Peyer's patch (tissue), 4 donors: Measurements from ENCODE around the gene HEXIM2. TPM values are rescaled to one million over a fixed set of nuclear protein-coding genes. Genes with fewer than 3 reads are reported as not detected.
A peak's percentile ranks its signal among the peaks of the same experiment; 100 is the strongest.
"Not testable (repeated sequence)": the region's sequence is repeated elsewhere in the genome, so short reads cannot be mapped to it uniquely, and the experiment has no call there.

Experiments used
- DNase-seq, 3 donors: peaks; one replicate each; pipeline ENCODE4 v3.0.0-alpha.2; 2017 to 2019
- H3K27ac ChIP-seq, 4 donors: fragments of 200-600 bp; sonication (generic); one replicate each; pipeline ENCODE4 v1.5.1; 2016 to 2019
- H3K27me3 ChIP-seq, 2 donors: fragments of 200-600 bp; sonication (generic); one replicate each; pipeline ENCODE4 v1.5.1; 2019
- H3K36me3 ChIP-seq, 3 donors: fragments of 200-600 bp; sonication (generic); one replicate each; pipeline ENCODE4 v1.5.1; 2016 to 2019
- H3K4me1 ChIP-seq, 4 donors: fragments of 200-600 bp; sonication (generic); one replicate each; pipeline ENCODE4 v1.5.1; 2016 to 2019
- H3K4me3 ChIP-seq, 4 donors: fragments of 200-600 bp; sonication (generic); 1 replicate in 3 of 4; 2 replicates in 1 of 4; pipeline ENCODE4 v1.5.1; 2016 to 2019; ENCODE audit warnings: mild to moderate bottlenecking in 1 of 4
- H3K9me3 ChIP-seq, 4 donors: fragments of 200-600 bp; sonication (generic); one replicate each; pipeline ENCODE4 v1.5.1; 2016 to 2019; ENCODE audit warnings: mild to moderate bottlenecking in 1 of 4
- CTCF ChIP-seq, 6 experiments: fragments of 450-650 bp in 4 of 6; fragments of 200-600 bp in 2 of 6; sonication (generic) in 1 of 6; IDR thresholded peaks; one replicate each; pipeline ENCODE4 v1.5.1; 2017 to 2019; ENCODE audit warnings: antibody characterized with exemption in 6 of 6, mild to moderate bottlenecking in 3 of 6, moderate library complexity in 1 of 6
- POLR2A ChIP-seq, 2 donors: fragments of 450-650 bp; IDR thresholded peaks; one replicate each; pipeline ENCODE4 v1.5.1; 2017; ENCODE audit warnings: antibody characterized with exemption in 2 of 2, mild to moderate bottlenecking in 2 of 2, moderate library complexity in 2 of 2
- total RNA-seq, 4 donors: library from RNA; depleted of rRNA; stranded (reverse); fragments of >200 nt; gene quantifications; one replicate each; pipeline ENCODE4 v1.1.0, GENCODE V29; 2016

Gene HEXIM2
- total RNA-seq, 4 donors from 2014 or later = 8.4 to 28.9 (median 11.2) TPM

DNA sequence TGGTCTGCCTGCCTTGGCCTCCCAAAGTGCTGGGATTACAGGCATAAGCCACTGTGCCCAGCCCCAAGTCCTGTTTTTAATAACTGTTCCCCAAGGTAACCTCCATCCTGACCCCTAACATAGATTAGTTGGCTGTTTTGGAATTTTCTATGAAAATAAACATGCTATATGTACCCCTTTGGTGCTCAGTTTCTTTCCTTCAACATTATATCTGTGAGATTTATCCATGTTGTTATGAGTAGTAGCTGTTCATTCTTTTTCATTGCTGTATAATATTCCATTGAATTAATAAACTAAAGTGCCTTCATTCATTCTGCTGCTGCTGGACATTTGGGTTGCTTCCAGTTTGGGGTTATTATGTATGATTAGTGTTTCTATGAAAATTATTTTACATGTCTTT lies 33.7 kb downstream of the HEXIM2 start:
- Histone ChIP-seq H3K27ac (no peak overlapping the region), H3K4me3 (no peak overlapping the region), H3K27me3 (no peaks in the 10 kb centered on the region), H3K9me3 (no peaks in the 10 kb centered on the region), H3K4me1 (peaks cover 0 to 10% (median 0%) of the 10 kb centered on the region in 4 donors), H3K36me3 (no peaks in the 10 kb centered on the region)
- TF ChIP-seq POLR2A (IDR thresholded peaks at IDR 0.05) (no peak), CTCF (IDR thresholded peaks at IDR 0.05) (no peak)
- no peak for DNase-seq

- Histone ChIP-seq H3K9me3 (no peaks in the 10 kb centered on the region), H3K4me1 (peaks cover 0 to 10% (median 0%) of the 10 kb centered on the region in 4 donors), H3K27me3 (no peaks in the 10 kb centered on the region), H3K36me3 (no peaks in the 10 kb centered on the region), H3K27ac (no peak overlapping the region), H3K4me3 (no peak overlapping the region)
- TF ChIP-seq POLR2A (IDR thresholded peaks at IDR 0.05) (no peak), CTCF (IDR thresholded peaks at IDR 0.05) (no peak)
- no peak for DNase-seq
These were observed 35.4 kb downstream of the HEXIM2 start for GRCh38 chr17:45197108-45197507.

GRCh38 chr17:45197555-45198334 lies 36.1 kb downstream of the HEXIM2 start:
- Histone ChIP-seq H3K27ac (peak overlapping the region in 2 of 4 donors; percentile 21 to 35), H3K27me3 (no peaks in the 10 kb centered on the region), H3K36me3 (no peaks in the 10 kb centered on the region), H3K4me3 (no peak overlapping the region), H3K9me3 (no peaks in the 10 kb centered on the region), H3K4me1 (peaks cover 0 to 10% (median 0%) of the 10 kb centered on the region in 4 donors)
- peak; percentile 82 to 96 (median 95) for DNase-seq
- peak; percentile 94 to 100 (median 98) for TF ChIP-seq CTCF (IDR thresholded peaks at IDR 0.05)
- TF ChIP-seq POLR2A (IDR thresholded peaks at IDR 0.05) = no peak

- Histone ChIP-seq H3K4me3 (no peak overlapping the region), H3K9me3 (no peaks in the 10 kb centered on the region), H3K27ac (no peak overlapping the region), H3K36me3 (no peaks in the 10 kb centered on the region), H3K4me1 (peaks cover 0 to 10% (median 0%) of the 10 kb centered on the region in 4 donors), H3K27me3 (no peaks in the 10 kb centered on the region)
- no peak for DNase-seq
- TF ChIP-seq CTCF (IDR thresholded peaks at IDR 0.05) = no peak
- no peak for TF ChIP-seq POLR2A (IDR thresholded peaks at IDR 0.05)
These were observed 39.0 kb downstream of the HEXIM2 start for GRCh38 chr17:45200701-45201100.

DNA sequence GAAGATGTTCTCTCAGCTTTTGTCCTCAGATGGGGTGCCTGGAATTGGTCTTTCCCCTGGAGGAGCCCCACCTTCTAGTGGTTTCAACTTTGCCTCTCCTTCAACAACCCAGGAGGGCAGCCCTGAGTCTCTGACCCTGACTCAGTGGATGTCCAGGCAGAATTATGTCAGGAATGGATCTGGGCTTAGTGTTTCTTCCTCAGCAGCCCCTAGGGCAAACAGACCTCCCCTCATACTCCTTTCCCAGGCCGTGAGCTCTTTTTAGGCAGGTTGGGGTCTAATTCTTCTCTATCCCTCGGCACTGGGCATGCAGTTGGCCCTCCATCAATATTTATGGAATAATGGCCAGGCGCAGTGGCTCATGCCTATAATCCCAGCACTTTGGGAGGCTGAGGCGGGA lies 39.8 kb downstream of the HEXIM2 start:
- no peaks in the 10 kb centered on the region for H3K36me3 ChIP-seq

DNA sequence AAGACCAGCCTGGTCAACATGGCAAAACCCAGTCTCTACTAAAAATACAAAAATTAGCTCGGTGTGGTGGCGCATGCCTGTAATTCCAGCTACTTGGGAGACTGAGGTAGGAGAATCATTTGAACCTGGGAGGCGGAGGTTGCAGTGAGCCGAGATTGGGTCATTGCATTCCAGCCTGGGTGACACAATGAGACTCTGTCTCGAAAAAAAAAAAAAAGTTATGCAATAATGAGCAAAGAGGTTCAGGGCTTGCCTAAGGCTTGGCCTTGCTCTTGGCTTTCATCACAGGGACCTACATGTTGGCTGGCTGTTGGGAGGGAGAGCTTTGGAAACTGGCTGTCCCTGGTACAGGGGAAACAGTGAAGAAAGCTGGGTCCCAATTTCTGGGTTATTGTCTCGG lies 40.2 kb downstream of the HEXIM2 start:
- not testable (repeated sequence) for H3K27me3 ChIP-seq, H3K4me3 ChIP-seq, DNase-seq, H3K9me3 ChIP-seq, H3K36me3 ChIP-seq, H3K27ac ChIP-seq
- H3K4me1 ChIP-seq = peaks cover 0 to 10% (median 0%) of the 10 kb centered on the region in 4 donors

More for the DNA sequence above, 39.8 kb downstream of the HEXIM2 start:
- no peak for DNase-seq
- H3K9me3 ChIP-seq = no peaks in the 10 kb centered on the region
- no peak for TF ChIP-seq POLR2A (IDR thresholded peaks at IDR 0.05)
- no peak for TF ChIP-seq CTCF (IDR thresholded peaks at IDR 0.05)
- no peaks in the 10 kb centered on the region for H3K27me3 ChIP-seq
- peaks cover 0 to 10% (median 0%) of the 10 kb centered on the region in 4 donors for H3K4me1 ChIP-seq
- no peak overlapping the region for H3K27ac ChIP-seq
- H3K4me3 ChIP-seq = no peak overlapping the region
